GM12878 (cell line): Measurements from ENCODE around the gene PREX1. TPM values are rescaled to one million over a fixed set of nuclear protein-coding genes. Genes with fewer than 3 reads are reported as not detected.
A peak's percentile ranks its signal among the peaks of the same experiment; 100 is the strongest.
"Not testable (repeated sequence)": the region's sequence is repeated elsewhere in the genome, so short reads cannot be mapped to it uniquely, and the experiment has no call there.

Experiments used
- ATAC-seq: fragments of 200-7000 bp; cut with Tn5 transposase; 3 replicates; pipeline ENCODE4 v1.9.1; 2020; ENCODE audit warnings: mild to moderate bottlenecking, moderate library complexity
- BruUV-seq: library from RNA; stranded (reverse); fragments of 400-500 nt; replicated peaks from 2 replicates; lab custom pipeline; 2021; lab: Mats Ljungman, UMichigan
- CTCF ChIA-PET: fragments of 300-600 bp; sonication (Branson Sonifier 250); formaldehyde crosslinking; extraction: SDS; loops from one replicate; lab custom pipeline; 2021; ENCODE audit warnings: inconsistent platforms; lab: Yijun Ruan, JAX
- POLR2A ChIA-PET: fragments of 350-600 bp; formaldehyde crosslinking; extraction: SDS; loops from one replicate; lab custom pipeline; 2021; ENCODE audit warnings: inconsistent platforms; lab: Charles Lee
- RAD21 ChIA-PET: fragments of 300-600 bp; sonication (Branson Sonifier 250); formaldehyde crosslinking; loops from one replicate; lab custom pipeline; 2023; ENCODE audit warnings: antibody characterized with exemption; ENCODE audit not compliant: unreplicated experiment; lab: Charles Lee
- SMC1A ChIA-PET: fragments of 300-600 bp; sonication (Branson Sonifier 250); formaldehyde crosslinking; loops from one replicate; lab custom pipeline; 2023; ENCODE audit not compliant: unreplicated experiment, uncharacterized antibody; lab: Charles Lee
- DNase-seq: peaks from one replicate; pipeline ENCODE4 v3.0.0-alpha.2; 2011; ENCODE audit warnings: low read depth, low spot score
- FAIRE-seq: peaks from 3 replicates; lab custom pipeline; 2011; peaks lifted over from hg19 to GRCh38; lab: Jason Lieb, UNC
- H2AFZ ChIP-seq: 2 replicates; pipeline ENCODE4 v1.6.0; 2011; ENCODE audit warnings: low read depth, low read length, control low read depth; ENCODE audit not compliant: control insufficient read depth
- H3K27ac ChIP-seq: 2 replicates; pipeline ENCODE4 v1.5.1; 2011; ENCODE audit warnings: control low read depth; ENCODE audit not compliant: control insufficient read depth, insufficient read depth
- H3K27me3 ChIP-seq, 2 experiments: replicated peaks in 1 of 2; 2 replicates each; pipeline versions ENCODE4 v1.6.0 to v1.6.1; 2011; ENCODE audit warnings: low read length in 1 of 2; ENCODE audit not compliant: control insufficient read depth in 2 of 2, insufficient read depth in 2 of 2
- H3K36me3 ChIP-seq, 2 experiments: 2 replicates each; pipeline ENCODE4 v1.5.1; 2011; ENCODE audit warnings: low read length in 1 of 2; ENCODE audit not compliant: control insufficient read depth in 2 of 2, insufficient read depth in 2 of 2
- H3K4me1 ChIP-seq: 2 replicates; pipeline ENCODE4 v1.6.1; 2011; ENCODE audit warnings: mild to moderate bottlenecking, low read length, moderate library complexity, mixed read lengths; ENCODE audit not compliant: control insufficient read depth, insufficient read depth
- H3K4me2 ChIP-seq: 2 replicates; pipeline ENCODE4 v1.6.0; 2011; ENCODE audit warnings: control low read depth; ENCODE audit not compliant: control insufficient read depth, insufficient read depth
- H3K4me3 ChIP-seq: fragments of 200-600 bp; sonication (generic); 2 replicates; pipeline ENCODE4 v1.5.1; 2016
- H3K79me2 ChIP-seq: 2 replicates; pipeline ENCODE4 v1.6.0; 2011; ENCODE audit warnings: low read length; ENCODE audit not compliant: control insufficient read depth, insufficient read depth
- H3K9ac ChIP-seq: 2 replicates; pipeline ENCODE4 v1.8.0; 2011; ENCODE audit warnings: low read length, control low read depth, mixed read lengths; ENCODE audit not compliant: control insufficient read depth, insufficient read depth
- H3K9me3 ChIP-seq: replicated peaks from 3 replicates; pipeline ENCODE4 v1.5.1; 2011; ENCODE audit warnings: mild to moderate bottlenecking, low read length; ENCODE audit not compliant: control insufficient read depth, insufficient read depth
- H4K20me1 ChIP-seq: 2 replicates; pipeline ENCODE4 v1.6.0; 2011; ENCODE audit not compliant: control insufficient read depth, insufficient read depth
- CREM ChIP-seq: IDR thresholded peaks from 2 replicates; pipeline ENCODE4 v1.6.1; 2014; ENCODE audit warnings: antibody characterized with exemption, low read depth
- EGR1 ChIP-seq, 2 experiments: IDR thresholded peaks; 1 replicate in 1 of 2; 2 replicates in 1 of 2; pipeline ENCODE4 v1.6.1; 2011 to 2012; ENCODE audit warnings: low read depth in 2 of 2, low read length in 2 of 2, borderline replicate concordance in 1 of 2, mild to moderate bottlenecking in 1 of 2, moderate library complexity in 1 of 2
- ETV6 ChIP-seq, 2 experiments: fragments of 450-650 bp in 1 of 2; IDR thresholded peaks in 1 of 2; conservative IDR thresholded peaks in 1 of 2; 2 replicates each; pipeline ENCODE4 v1.6.1; 2014; ENCODE audit warnings: antibody characterized with exemption in 1 of 2, borderline replicate concordance in 1 of 2, low read depth in 1 of 2, mild to moderate bottlenecking in 1 of 2, moderate library complexity in 1 of 2
- KAT2A ChIP-seq: conservative IDR thresholded peaks from 2 replicates; pipeline ENCODE4 v1.6.1; 2011; ENCODE audit warnings: low read depth, low read length; ENCODE audit not compliant: control insufficient read depth
- NFYB ChIP-seq: IDR thresholded peaks from 2 replicates; pipeline ENCODE4 v1.6.1; 2011; ENCODE audit warnings: low read depth, mild to moderate bottlenecking, low read length, improper control_type of control experiment, moderate library complexity; ENCODE audit not compliant: insufficient read depth
- POLR2AphosphoS2 ChIP-seq: IDR thresholded peaks from 2 replicates; pipeline ENCODE4 v1.6.1; 2011; ENCODE audit warnings: low read depth, mild to moderate bottlenecking, low read length, improper control_type of control experiment, moderate library complexity
- PRDM15 ChIP-seq: fragments of 450-650 bp; formaldehyde crosslinking; IDR thresholded peaks from 2 replicates; pipeline ENCODE4 v1.4.0; 2020; ENCODE audit warnings: mild to moderate bottlenecking, moderate library complexity
- RAD21 ChIP-seq: IDR thresholded peaks from 2 replicates; pipeline ENCODE4 v1.6.1; 2011; ENCODE audit warnings: mild to moderate bottlenecking, low read depth, low read length, moderate library complexity; ENCODE audit not compliant: insufficient read depth
- WGBS: methylation state at CpG from one replicate; pipeline ENCODE4 v1.1.6; 2016; ENCODE audit warnings: low lambda C conversion rate; ENCODE audit not compliant: insufficient replicate concordance, insufficient coverage; ENCODE audit errors: missing lambda C conversion rate; 5-methylcytosine and 5-hydroxymethylcytosine counted together
- in situ Hi-C: fragments of 300-500 bp; cut with MboI; formaldehyde crosslinking; loops from 9 replicates; pipeline ENCODE4 v1.14.3; 2018; ENCODE audit warnings: mixed read lengths
- intact Hi-C: fragments of 100-400 bp; cut with micrococcal nuclease; formaldehyde crosslinking; loops from one replicate; pipeline ENCODE4 v1.14.2; 2022; ENCODE audit not compliant: unreplicated experiment
- polyA plus RNA-seq, 11 experiments: library from polyadenylated mRNA; depleted of rRNA in 4 of 11; unstranded in 6 of 11; stranded (reverse) in 5 of 11; fragments of >200 nt; fragmentation: Nextera tagmentation in 4 of 11; fragmentation: Illumina TruSeq in 1 of 11; extraction: Ambion mirVana in 4 of 11; extraction: Trizol in 1 of 11; gene quantifications; 1 replicate in 1 of 11; 2 replicates in 10 of 11; pipeline versions ENCODE4 v1.2.1 to v1.2.3, GENCODE V29; 2011 to 2016; ENCODE audit warnings: inconsistent platforms in 2 of 11, missing spikeins in 2 of 11, low read depth in 1 of 11
- total RNA-seq, 4 experiments: library from RNA; depleted of rRNA in 3 of 4; stranded (reverse); fragments of >200 nt in 3 of 4; fragmentation: Illumina TruSeq in 1 of 4; extraction: Trizol in 1 of 4; gene quantifications; 2 replicates each; pipeline versions ENCODE4 v1.2.1 to v1.2.3, GENCODE V29; 2013 to 2021

Gene PREX1
- total and polyA plus RNA-seq, 10 of the 15 experiments (the other 5 are each of a cell fraction or from before 2014, with no cell fraction given): 2.6 to 114 (median 38.9) TPM

GRCh38 chr20:48775545-48775944 is 52.3 kb downstream of the PREX1 start:
- CTCF ChIA-PET, H3K4me3 ChIP-seq, H3K27ac ChIP-seq, POLR2A ChIA-PET, H3K9ac ChIP-seq, ATAC-seq, FAIRE-seq, in situ Hi-C loops, intact Hi-C loops, BruUV-seq, DNase-seq, H2AFZ ChIP-seq, H4K20me1 ChIP-seq, H3K4me2 ChIP-seq, H3K27me3 ChIP-seq: not testable (repeated sequence)
- H3K9me3 ChIP-seq: peaks cover 32% of the 10 kb centered on the region
- peaks cover 5 to 33% of the 10 kb centered on the region in 2 experiments for H3K36me3 ChIP-seq
- peaks cover 36% of the 10 kb centered on the region for H3K4me1 ChIP-seq
- ChIA-PET SMC1A (interaction anchor here (1.0 to 4.0 kb wide), 3 partner anchors 8 to 129 kb away, joined by 3 to 15 read pairs (median 5); no protein-coding TSS in a partner anchor), RAD21 (interaction anchor here (1.0 kb wide), 1 partner anchor 16 kb away, joined by 3 read pairs; no protein-coding TSS in a partner anchor)
- H3K79me2 ChIP-seq: peaks cover 95% of the 10 kb centered on the region
- 97% methylated on average over 6 of the region's 7 CpGs for WGBS

- Histone ChIP-seq H3K27me3 (no peaks in the 10 kb centered on the region), H2AFZ (no peak overlapping the region), H3K9me3 (peaks cover 31% of the 10 kb centered on the region), H3K36me3 (peaks cover 5 to 33% of the 10 kb centered on the region in 2 experiments), H3K9ac (peak overlapping the region; percentile 24; the same call in 1 of the 2 replicates), H3K27ac (peak overlapping the region; percentile 69), H3K4me2 (peak overlapping the region; percentile 73), H4K20me1 (no peaks in the 10 kb centered on the region; the same call in 1 of the 2 replicates), H3K4me1 (peaks cover 42% of the 10 kb centered on the region), H3K4me3 (0 out of 2 replicates have a peak overlapping the region, but pooled peaks have one; percentile 28), H3K79me2 (peaks cover 94% of the 10 kb centered on the region)
- ChIA-PET RAD21 (interaction anchor here (0.6 to 1.3 kb wide), 3 partner anchors 9 to 34 kb away, joined by 3 to 5 read pairs (median 3); no protein-coding TSS in a partner anchor), CTCF (interaction anchor here (1.1 kb wide), 1 partner anchor 34 kb away, joined by 3 read pairs; no protein-coding TSS in a partner anchor), SMC1A (interaction anchor here (1.6 to 4.0 kb wide), 2 partner anchors 9 to 14 kb away, joined by 5 to 15 read pairs; no protein-coding TSS in a partner anchor), POLR2A (interaction anchor here (0.5 to 0.6 kb wide), 2 partner anchors 16 to 130 kb away, joined by 3 to 6 read pairs; no protein-coding TSS in a partner anchor)
- no peak for ATAC-seq
- BruUV-seq: no TSS peak
- intact Hi-C loops: no loop called here
- in situ Hi-C loops: no loop called here
- FAIRE-seq: no peak
- WGBS: 87% methylated on average over 11 of the region's 11 CpGs
- no peak for DNase-seq
- TF ChIP-seq NFYB (no peak), KAT2A (no peak), RAD21 (no peak), EGR1 (IDR thresholded peaks at IDR 0.05; ENCODE audit: borderline replicate concordance in 1 of 2, low read depth in 2 of 2, low read length in 2 of 2) (no peak), POLR2AphosphoS2 (no peak), CREM (no peak), PRDM15 (CRISPR knock-in tag) (no peak), ETV6 (conservative IDR thresholded peaks at IDR 0.05 in 1 of 2, IDR thresholded peaks at IDR 0.05 in 1 of 2; ENCODE audit: borderline replicate concordance in 1 of 2, low read depth in 1 of 2) (no peak)
Observed at GRCh38 chr20:48774696-48775095, 53.1 kb downstream of the PREX1 start.
